K562 (cell line): ENCODE results near the gene SLC37A4. TPM values are rescaled to one million over a fixed set of nuclear protein-coding genes. Genes with fewer than 3 reads are reported as not detected.

Experiments used
- BRD4 ChIP-seq: fragments of 200-600 bp; sonication (generic); IDR thresholded peaks from 2 replicates; pipeline ENCODE4 v1.6.1; 2017; ENCODE audit warnings: inconsistent platforms
- CBX5 ChIP-seq: IDR thresholded peaks from 2 replicates; pipeline ENCODE4 v1.6.1; 2014; ENCODE audit warnings: low read depth, borderline replicate concordance
- CCAR2 ChIP-seq: fragments of 200-400 bp; formaldehyde crosslinking; IDR thresholded peaks from 2 replicates; pipeline ENCODE4 v1.6.1; 2017; ENCODE audit warnings: mild to moderate bottlenecking, low read depth, low read length
- DACH1 ChIP-seq: fragments of 450-650 bp; IDR thresholded peaks from 2 replicates; pipeline ENCODE4 v1.6.1; 2018; ENCODE audit not compliant: partially characterized antibody
- ESRRB ChIP-seq: fragments of 250-450 bp; sonication (Bioruptor Pico); IDR thresholded peaks from 2 replicates; pipeline ENCODE4 v1.5.0; 2020; ENCODE audit warnings: mild to moderate bottlenecking, moderate library complexity, borderline replicate concordance
- FOXM1 ChIP-seq, 2 experiments: fragments of 450-650 bp in 1 of 2; sonication (generic) in 1 of 2; formaldehyde crosslinking in 1 of 2; IDR thresholded peaks; 2 replicates each; pipeline versions ENCODE4 v1.6.1 to v1.9.0; 2017 to 2022; ENCODE audit warnings: low read depth in 2 of 2, mild to moderate bottlenecking in 2 of 2, missing genetic modification reagents in 1 of 2, moderate library complexity in 1 of 2
- GTF2F1 ChIP-seq: IDR thresholded peaks from 2 replicates; pipeline ENCODE4 v1.6.1; 2011; ENCODE audit warnings: low read depth, low read length, improper control_type of control experiment
- IRF2 ChIP-seq: sonication (generic); formaldehyde crosslinking; IDR thresholded peaks from 2 replicates; pipeline ENCODE4 v1.8.1; 2022; ENCODE audit warnings: mild to moderate bottlenecking, missing genetic modification reagents
- NCOR1 ChIP-seq: fragments of 450-650 bp; IDR thresholded peaks from 2 replicates; pipeline ENCODE4 v1.6.1; 2016; ENCODE audit warnings: mild to moderate bottlenecking, moderate library complexity
- NFIC ChIP-seq: fragments of 450-650 bp; IDR thresholded peaks from 2 replicates; pipeline ENCODE4 v1.6.1; 2017; ENCODE audit warnings: mild to moderate bottlenecking, inconsistent platforms
- PHB ChIP-seq: fragments of 250-450 bp; sonication (Bioruptor Pico); IDR thresholded peaks from 2 replicates; pipeline ENCODE4 v1.5.0; 2021
- POLR3A ChIP-seq: IDR thresholded peaks from 2 replicates; pipeline ENCODE4 v1.6.1; 2011; ENCODE audit warnings: borderline replicate concordance, mild to moderate bottlenecking, moderate library complexity; ENCODE audit not compliant: insufficient read length, insufficient read depth; ENCODE audit errors: extremely low read depth
- PPARD ChIP-seq: fragments of 250-450 bp; sonication (Bioruptor Pico); IDR thresholded peaks from 2 replicates; pipeline ENCODE4 v1.8.0; 2022; ENCODE audit warnings: inconsistent platforms, mild to moderate bottlenecking, moderate library complexity
- RBM39 ChIP-seq: fragments of 200-400 bp; formaldehyde crosslinking; optimal IDR thresholded peaks from 2 replicates; pipeline ENCODE3; 2018; ENCODE audit warnings: low read depth, low read length
- TEAD2 ChIP-seq: fragments of 450-650 bp; IDR thresholded peaks from 2 replicates; pipeline ENCODE4 v1.6.1; 2016; ENCODE audit warnings: missing genetic modification characterization, control low read depth, missing compliant biosample characterization
- TEAD4 ChIP-seq, 2 experiments: sonication (generic) in 1 of 2; formaldehyde crosslinking in 1 of 2; IDR thresholded peaks; 2 replicates each; pipeline versions ENCODE4 v1.6.1 to v1.8.0; 2012 to 2022; ENCODE audit warnings: borderline replicate concordance in 1 of 2, inconsistent platforms in 1 of 2, low read length in 1 of 2, mild to moderate bottlenecking in 1 of 2, missing genetic modification reagents in 1 of 2
- TFAM ChIP-seq: fragments of 250-450 bp; sonication (Bioruptor Pico); conservative IDR thresholded peaks from 2 replicates; pipeline ENCODE4 v1.5.0; 2021; ENCODE audit warnings: mild to moderate bottlenecking, moderate library complexity
- THAP7 ChIP-seq: fragments of 250-450 bp; sonication (Bioruptor Pico); IDR thresholded peaks from 2 replicates; pipeline ENCODE4 v1.5.0; 2021
- U2AF1 ChIP-seq: fragments of 200-400 bp; formaldehyde crosslinking; optimal IDR thresholded peaks from 2 replicates; pipeline ENCODE3; 2017; ENCODE audit warnings: mild to moderate bottlenecking, low read depth, low read length, moderate library complexity
- ZBED1 ChIP-seq: IDR thresholded peaks from 2 replicates; pipeline ENCODE4 v1.6.1; 2014
- ZBTB2 ChIP-seq: fragments of 450-650 bp; IDR thresholded peaks from 2 replicates; pipeline ENCODE4 v1.6.1; 2016; ENCODE audit warnings: antibody characterized with exemption
- ZEB2 ChIP-seq: fragments of 450-650 bp; IDR thresholded peaks from 2 replicates; pipeline ENCODE4 v1.6.1; 2016
- ZNF212 ChIP-seq: fragments of 450-650 bp; formaldehyde crosslinking; IDR thresholded peaks from 2 replicates; pipeline ENCODE4 v1.4.0; 2020; ENCODE audit warnings: mild to moderate bottlenecking
- ZNF311 ChIP-seq: fragments of 250-450 bp; sonication (Bioruptor Pico); IDR thresholded peaks from 2 replicates; pipeline ENCODE4 v1.4.0; 2020; ENCODE audit warnings: mild to moderate bottlenecking, moderate library complexity
- ZNF316 ChIP-seq: fragments of 450-650 bp; IDR thresholded peaks from 2 replicates; pipeline ENCODE4 v1.6.1; 2016
- ZNF436 ChIP-seq: fragments of 250-450, 450-650 bp; sonication (Bioruptor Pico); formaldehyde crosslinking; IDR thresholded peaks from 2 replicates; pipeline ENCODE4 v1.7.0; 2020; ENCODE audit warnings: mild to moderate bottlenecking
- ZSCAN29 ChIP-seq: fragments of 450-650 bp; IDR thresholded peaks from 2 replicates; pipeline ENCODE4 v1.6.1; 2017
- polyA plus RNA-seq, 8 experiments: library from polyadenylated mRNA; depleted of rRNA in 4 of 8; stranded (reverse) in 5 of 8; unstranded in 3 of 8; fragments of >200 nt; fragmentation: Nextera tagmentation in 2 of 8; fragmentation: Illumina TruSeq in 1 of 8; extraction: Ambion mirVana in 2 of 8; extraction: Trizol in 1 of 8; gene quantifications; 2 replicates each; pipeline versions ENCODE4 v1.2.1 to v1.2.3, GENCODE V29; 2011 to 2014; ENCODE audit warnings: inconsistent platforms in 1 of 8, missing spikeins in 1 of 8
- total RNA-seq, 7 experiments: library from RNA; depleted of rRNA in 6 of 7; stranded (reverse); fragments of >200 nt in 6 of 7; fragmentation: Illumina TruSeq in 2 of 7; extraction: Trizol in 2 of 7; gene quantifications; 2 replicates each; pipeline versions ENCODE4 v1.2.1 to v1.2.3, GENCODE V29; 2011 to 2021; ENCODE audit warnings: low replicate concordance in 1 of 7
- TF ChIP-seq, protein P1 (sequence below): fragments of 250-450 bp; sonication (Bioruptor Pico); IDR thresholded peaks from 2 replicates; pipeline ENCODE4 v1.9.0; 2021; ENCODE audit warnings: mild to moderate bottlenecking, inconsistent platforms

SLC37A4 gene
- total and polyA plus RNA-seq, 9 of the 15 experiments (the other 6 are each of a cell fraction or from before 2014, with no cell fraction given), result 24.7 to 73.9 (median 40.7) TPM

GRCh38 chr11:118997627-118998387 is 32.9 kb downstream of the SLC37A4 start, which contains the start of gene CENATAC (continued):
- TF ChIP-seq POLR3A (no peak), NFIC (no peak), FOXM1 (IDR thresholded peaks at IDR 0.05; ENCODE audit: low read depth) (no peak), FOXM1 (CRISPR knock-in tag; IDR thresholded peaks at IDR 0.05; ENCODE audit: low read depth) (peak; percentile 89), ZBED1 (no peak), THAP7 (no peak), CBX5 (no peak), TEAD2 (no peak), IRF2 (CRISPR knock-in tag) (no peak), ZEB2 (0 out of 2 replicates have a peak, but pooled peaks have one; percentile 14), U2AF1 (no peak), ZNF436 (CRISPR knock-in tag) (no peak), TFAM (CRISPR knock-in tag) (no peak), GTF2F1 (0 out of 2 replicates have a peak, but pooled peaks have one; percentile 35), ZNF316 (no peak), PHB (CRISPR knock-in tag) (no peak), ZSCAN29 (no peak), ZBTB2 (no peak), RBM39 (no peak), CCAR2 (no peak), ESRRB (no peak), NCOR1 (no peak), DACH1 (peak; percentile 5), ZNF212 (CRISPR knock-in tag) (no peak), PPARD (no peak), TEAD4 (IDR thresholded peaks at IDR 0.05; ENCODE audit: low read length) (no peak), TEAD4 (CRISPR knock-in tag; IDR thresholded peaks at IDR 0.05; ENCODE audit: borderline replicate concordance) (no peak), BRD4 (0 out of 2 replicates have a peak, but pooled peaks have one; percentile 37), ZNF311 (CRISPR knock-in tag) (no peak)
- TF ChIP-seq, protein P1, sequence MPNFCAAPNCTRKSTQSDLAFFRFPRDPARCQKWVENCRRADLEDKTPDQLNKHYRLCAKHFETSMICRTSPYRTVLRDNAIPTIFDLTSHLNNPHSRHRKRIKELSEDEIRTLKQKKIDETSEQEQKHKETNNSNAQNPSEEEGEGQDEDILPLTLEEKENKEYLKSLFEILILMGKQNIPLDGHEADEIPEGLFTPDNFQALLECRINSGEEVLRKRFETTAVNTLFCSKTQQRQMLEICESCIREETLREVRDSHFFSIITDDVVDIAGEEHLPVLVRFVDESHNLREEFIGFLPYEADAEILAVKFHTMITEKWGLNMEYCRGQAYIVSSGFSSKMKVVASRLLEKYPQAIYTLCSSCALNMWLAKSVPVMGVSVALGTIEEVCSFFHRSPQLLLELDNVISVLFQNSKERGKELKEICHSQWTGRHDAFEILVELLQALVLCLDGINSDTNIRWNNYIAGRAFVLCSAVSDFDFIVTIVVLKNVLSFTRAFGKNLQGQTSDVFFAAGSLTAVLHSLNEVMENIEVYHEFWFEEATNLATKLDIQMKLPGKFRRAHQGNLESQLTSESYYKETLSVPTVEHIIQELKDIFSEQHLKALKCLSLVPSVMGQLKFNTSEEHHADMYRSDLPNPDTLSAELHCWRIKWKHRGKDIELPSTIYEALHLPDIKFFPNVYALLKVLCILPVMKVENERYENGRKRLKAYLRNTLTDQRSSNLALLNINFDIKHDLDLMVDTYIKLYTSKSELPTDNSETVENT (CRISPR knock-in tag), result peak; percentile 4; the same call in 1 of the 2 replicates
